Medulla oblongata (tissue), 1 donor: ENCODE measurements around the gene TPPP.

Experiments used
- DNase-seq: peaks from one replicate; pipeline ENCODE4 v3.0.0-alpha.2; 2015; ENCODE audit errors: extremely low spot score

TPPP gene

DNA sequence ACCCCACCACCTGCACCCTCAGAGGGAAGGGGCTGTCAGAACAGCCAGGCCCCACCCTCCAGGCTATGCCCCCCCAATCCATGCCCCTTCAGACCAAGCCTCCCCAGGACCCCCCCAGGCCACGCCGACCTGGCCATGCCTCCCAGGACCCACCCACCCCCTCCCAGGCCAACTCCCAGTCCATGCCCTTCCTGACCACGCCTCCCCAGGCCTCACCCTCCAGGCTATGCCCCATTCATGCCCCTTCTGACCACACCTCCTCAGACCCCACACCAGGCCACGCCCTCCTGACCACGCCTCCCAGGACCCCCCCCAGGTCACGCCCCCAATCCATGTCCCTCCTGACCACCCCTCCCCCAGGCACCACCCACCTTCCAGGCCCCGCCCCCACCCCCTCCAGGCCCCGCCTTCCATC lies 27.6 kb downstream of the TPPP start:
- no peak for DNase-seq

DNA sequence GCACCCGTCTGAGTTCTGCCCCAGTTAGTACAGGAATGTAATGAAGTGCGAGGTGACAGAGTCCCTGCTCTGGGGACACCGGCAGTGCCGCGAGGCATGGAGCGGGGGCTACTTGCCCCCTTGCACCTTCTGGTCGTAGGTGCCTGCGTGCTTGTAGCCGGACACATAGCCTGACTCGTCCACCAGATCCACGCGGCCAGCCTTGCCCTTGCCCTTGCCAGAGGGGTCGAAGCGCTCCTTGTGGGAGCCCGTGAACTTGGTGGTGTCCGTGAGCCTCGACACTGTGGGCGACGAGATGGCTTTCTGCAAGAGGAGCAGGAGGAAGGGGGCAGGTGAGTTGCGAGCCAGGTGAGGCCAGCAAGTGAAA lies 28.2 kb downstream of the TPPP start:
- DNase-seq, result no peak

DNA sequence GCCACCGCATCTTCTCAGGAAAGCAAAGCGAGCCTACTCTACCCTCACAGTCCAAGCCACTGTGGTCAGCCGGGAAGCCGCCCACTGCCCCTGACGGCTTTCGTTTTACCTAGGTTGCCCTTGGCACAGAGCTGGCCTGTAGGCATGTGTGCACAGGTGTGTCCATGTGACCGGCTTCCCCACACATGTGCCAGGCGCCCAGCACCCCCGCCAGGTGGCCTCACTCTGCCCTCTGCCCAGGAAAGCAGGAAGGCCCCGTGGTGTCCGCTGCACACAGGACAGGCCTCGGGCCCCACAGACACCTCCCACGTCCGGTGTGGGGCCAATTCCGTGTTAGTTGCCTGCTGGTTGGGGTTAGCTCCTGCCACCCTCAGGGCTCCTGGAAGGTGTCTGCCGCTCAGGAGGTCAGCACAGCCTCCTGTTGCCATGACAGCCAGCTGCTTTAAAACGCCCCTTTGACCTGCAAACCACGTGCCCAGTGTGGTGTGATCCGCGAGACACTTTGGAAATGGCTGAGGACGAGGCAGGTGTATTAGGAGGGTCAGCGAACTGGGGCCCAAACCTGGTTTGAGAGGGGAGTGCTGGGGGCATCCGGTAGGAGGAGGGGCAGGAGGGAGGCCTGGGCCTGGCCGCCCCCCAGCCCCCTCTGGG lies 28.7 kb downstream of the TPPP start:
- no peak for DNase-seq

DNA sequence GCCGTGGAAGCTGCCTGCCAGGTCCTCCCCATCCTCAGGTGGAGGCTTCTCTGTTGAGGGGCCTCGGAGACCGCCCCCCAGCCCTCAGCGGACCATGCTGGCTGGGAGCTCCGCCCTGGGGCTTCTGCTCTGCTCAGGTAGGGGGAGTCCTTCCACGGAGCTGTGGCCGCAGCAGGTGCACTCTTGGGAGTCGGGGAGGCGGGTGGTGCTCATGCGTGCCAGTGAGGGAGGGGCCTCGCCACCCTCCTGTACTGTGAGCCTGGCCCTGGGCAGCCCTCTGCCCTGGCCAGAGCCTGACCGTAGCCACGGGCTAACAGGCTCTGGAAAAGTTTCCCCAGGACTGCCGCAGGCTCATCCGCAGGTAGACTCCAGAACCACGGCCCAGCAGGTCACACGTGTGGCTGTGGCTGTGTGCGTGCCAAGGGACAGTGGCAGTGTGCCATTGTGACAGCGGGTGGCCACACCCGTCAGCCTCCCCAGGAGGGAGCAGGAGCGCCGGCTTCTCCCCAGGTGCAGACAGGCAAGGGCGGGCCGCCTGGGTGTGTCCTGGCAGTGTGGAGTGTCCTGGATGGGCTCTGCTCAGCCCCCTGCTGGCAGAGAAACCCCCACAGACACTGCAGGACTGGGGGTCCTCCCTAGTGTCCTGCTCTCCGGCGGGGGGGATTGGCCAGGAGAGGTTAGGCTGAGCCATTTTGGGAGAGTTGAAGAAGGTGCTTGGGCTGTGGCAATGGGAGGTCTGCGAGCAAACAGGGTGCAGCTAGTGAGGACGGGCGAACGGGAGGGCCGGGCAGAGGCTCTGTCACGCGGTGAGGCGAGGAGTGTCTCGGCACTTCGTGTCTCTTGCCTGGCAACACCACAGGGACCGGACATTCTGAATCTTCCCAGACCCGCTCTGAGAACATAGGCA lies 29.5 kb downstream of the TPPP start:
- DNase-seq, result no peak

DNA sequence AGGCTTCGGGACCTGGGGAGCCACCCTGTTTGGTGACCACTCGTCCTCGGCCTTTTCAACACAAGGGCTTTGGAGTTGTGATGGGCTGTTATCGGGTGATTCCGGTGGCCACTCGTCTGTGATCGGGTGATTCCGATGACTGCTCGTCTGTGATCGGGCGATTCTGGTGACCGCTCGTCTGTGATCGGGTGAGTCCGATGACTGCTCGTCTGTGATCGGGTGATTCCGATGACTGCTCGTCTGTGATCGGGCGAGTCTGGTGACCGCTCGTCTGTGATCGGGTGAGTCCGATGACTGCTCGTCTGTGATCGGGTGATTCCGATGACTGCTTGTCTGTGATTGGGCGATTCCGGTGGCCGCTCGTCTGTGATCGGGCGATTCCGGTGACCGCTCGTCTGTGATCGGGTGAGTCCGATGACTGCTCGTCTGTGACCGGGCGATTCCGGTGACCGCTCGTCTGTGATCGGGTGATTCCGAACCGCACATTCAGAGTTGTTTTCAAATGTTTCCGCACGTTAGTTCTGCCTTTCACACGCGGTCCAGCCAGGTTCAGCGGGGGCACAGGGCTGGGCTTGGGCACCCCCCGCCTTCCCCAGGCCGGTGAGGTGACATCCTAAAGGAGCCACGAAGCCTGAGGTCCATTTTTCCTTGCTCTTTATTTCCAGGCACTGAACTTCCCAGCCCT lies 30.3 kb downstream of the TPPP start:
- DNase-seq, result no peak

DNA sequence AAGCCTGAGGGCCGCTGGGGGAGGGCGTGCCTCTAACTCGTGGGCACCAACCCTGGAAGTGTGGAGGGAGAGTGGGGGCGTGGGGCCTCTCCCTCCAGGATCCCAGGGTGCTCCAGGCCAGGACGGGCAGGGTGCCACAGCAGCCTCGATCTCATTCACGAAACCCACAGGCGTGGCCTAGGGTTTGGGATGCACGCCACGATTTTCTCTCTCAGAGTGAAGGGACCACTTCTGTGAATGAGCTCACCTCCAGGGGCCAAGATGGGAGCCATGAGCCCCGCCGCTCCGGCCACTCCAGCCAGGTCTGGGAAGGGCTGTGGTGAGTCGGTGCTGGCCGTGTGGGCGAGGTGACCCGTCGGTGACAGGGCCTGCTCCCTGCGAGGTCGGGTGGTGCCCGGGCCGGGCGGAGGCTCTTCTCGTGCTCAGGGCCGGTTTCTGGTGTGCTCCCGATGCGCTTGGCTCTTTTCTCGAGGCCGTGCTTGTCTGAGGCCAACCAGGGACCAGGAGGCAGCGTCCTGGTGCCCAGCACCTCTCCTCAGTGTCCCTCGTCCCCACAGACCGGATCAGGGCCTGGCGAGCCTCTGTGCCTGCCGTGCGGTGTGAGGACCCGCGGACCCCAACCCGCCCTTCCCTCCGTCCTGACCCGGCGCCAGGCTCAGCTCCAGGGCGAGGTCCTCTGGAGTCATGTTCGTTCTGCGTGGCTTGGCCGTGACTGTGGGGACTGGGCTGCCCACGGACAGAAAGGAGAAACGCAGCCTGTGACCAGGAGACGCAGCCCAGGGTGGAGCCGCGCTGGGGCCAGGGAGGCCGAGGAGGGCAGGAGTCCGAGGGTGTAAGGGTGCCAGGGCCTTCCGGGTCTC lies 31.0 kb downstream of the TPPP start:
- DNase-seq, result no peak

DNA sequence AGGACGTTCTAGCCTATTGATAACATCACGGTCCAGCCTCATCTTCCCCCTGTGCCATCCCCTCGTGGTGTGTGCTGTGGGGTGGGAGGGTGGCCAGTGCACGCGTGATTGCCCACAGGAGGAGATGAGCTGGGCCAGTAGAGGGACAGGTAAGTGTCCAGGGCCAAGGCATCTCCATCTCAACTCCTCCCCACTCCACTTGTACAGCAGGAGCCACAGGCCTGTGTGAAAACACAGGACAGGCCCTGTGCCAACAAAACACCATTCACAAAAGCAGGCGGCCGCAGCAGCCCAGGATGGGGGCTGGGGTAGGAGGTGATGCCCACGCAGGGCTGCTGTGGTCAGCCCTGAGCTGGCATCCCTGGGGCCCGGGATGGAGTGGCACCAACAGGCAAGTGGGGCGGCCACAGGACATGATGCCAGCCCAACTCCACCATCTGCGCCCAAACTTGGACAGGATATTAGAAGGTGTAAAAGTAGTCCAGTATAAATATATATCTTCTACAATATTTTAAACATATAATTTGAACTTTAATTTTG lies 32.6 kb downstream of the TPPP start:
- DNase-seq, result no peak

DNA sequence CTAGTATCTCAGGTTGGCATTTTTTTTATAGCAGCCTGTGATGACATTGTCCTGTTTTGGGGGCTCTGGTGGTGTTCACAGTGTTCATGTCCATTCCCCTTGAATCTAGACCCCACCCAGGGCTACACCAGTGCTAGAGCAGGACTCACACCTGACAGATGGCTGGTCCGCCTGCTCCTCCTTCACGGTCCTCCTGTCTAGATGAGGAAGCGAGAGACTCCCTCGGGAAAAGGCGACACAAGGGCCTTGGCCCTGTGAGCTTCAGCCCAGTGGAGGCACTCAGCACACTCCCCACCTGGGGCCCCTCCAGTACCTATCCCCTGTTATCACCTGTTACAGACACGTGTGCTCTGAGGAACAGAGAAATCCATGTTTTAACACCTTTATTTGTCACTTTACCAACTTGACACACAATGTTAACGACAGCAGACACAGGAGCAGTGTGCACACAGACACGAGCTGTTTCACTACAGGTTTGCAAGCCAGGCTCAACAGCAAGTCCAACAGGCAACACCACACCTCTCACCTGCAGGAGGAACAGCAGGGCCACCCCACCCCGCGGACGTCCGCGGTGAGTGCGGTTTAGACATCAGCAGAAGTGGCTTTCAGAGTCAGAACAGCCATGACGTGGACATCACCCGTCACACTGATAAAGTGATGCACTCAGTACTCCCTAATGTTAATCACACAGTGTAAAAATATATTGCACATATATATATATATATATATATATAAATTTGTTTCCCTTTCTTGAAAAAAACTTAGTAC lies 33.5 kb downstream of the TPPP start:
- DNase-seq, result no peak

DNA sequence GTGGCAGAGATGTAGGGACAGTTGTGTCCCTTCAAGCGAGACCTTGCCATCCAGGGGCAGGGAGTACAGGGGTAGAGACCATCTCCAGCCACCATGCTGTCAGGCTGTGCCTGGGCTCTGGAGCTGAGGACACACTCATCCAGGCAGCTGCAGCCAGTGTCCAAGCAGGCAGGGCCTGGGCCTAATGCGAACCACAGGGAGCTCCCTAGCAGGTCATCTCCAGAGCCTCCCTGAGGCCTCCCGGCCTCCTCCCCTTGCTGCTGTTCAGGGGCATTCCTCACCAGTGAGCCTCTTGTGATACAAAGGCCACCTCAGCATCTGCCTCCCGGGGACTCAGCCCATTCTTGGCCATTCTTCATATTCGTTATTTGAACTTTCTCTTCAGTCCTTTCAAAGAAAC lies 35.0 kb downstream of the TPPP start:
- DNase-seq, result no peak

DNA sequence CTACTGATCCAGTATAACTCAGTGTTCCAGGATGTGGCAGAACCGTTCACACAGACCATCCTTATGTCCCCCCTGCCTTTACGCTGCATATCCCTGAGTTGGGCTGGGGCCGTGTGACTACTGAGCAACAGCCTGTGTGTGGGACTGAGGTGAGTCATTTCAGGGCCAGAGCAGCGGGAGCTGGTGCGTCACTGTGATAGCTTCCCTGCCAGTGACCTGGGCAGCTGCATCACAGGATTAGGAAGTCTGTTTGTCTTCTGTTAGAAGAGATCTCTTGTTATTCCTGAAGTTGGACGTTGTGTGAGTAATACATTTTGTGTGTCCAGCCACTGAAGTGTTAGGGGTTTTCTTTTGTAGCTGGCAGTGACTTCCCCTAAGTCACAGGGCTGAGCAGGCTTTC lies 35.6 kb downstream of the TPPP start:
- DNase-seq, result no peak

DNA sequence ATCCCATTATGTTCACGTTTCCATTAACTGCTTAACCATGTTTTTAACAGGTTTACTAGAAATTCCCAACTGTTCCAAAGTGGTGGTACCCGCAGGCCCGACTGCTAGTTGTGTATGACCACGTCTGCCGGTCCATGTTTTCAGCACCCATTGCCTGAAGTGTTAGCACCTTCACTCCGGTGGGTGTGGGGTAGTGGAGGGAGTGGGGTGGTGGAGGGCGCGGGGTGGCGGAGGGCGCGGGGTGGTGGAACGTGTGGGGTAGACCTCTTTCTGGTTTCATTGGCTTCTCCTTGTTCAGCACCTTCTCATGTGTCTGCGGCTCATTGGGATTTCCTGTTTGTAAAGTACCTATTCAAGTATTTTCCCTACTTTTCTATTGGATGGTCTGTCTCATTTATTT lies 37.7 kb downstream of the TPPP start:
- no peak for DNase-seq

DNA sequence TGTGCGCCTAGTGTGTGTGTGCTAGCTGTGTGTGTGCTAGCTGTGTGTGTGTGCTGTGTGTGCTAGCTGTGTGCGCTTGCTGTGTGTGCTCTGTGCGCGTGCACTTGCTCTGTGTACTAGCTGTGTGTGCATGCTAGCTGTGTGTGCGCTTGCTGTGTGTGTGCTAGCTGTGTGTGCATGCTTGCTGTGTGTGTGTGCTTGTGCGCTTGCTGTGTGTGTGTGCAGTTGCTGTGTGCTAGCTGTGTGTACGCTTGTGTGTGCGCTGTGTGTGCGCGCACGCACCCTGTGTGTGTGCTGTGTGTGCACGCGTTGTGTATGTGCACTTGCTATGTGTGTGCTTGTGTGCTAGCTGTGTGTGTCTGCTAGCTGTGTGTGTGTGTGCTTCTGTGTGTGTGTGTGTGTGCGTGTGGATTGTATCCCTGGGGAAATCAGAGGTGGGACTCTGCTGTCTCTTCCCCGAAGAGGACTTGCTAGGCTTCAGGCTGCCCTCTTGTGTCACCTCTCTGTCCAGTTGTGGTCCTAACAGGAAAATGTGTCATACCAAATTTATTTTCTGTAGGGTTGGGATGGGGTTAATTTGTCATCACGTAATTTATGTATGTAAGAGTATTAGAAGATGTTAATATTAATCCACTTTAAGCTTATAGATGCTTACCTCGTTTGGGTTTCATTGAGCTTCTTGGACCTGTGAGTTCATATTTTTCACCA lies 38.9 kb downstream of the TPPP start:
- no peak for DNase-seq

DNA sequence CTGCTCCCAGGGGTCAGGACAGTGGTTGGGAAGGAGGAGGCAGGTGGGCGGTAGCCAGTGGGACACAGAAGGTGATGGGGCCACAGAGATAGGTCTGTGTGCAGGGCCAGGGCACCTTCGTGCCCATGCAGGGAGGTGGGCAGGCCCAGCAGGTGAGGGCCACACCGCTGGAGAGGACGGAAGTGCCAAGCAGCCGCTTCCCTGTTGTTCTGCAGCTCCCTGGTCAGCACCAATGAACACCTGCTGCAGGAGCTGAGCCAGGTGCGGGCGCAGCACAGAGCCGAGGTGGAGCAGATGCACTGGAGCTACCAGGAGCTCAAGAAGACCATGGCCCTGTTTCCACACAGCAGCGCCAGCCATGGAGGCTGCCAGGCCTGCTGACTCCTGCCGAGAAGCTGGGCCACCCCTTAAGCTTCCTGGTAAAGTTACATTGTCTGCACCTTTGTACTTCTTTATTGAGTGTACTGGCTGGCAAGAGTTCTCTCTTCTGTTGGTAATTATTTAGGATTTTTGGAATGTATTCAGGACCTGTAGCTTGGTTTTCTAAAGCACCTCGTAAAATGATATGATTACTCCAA lies 40.3 kb downstream of the TPPP start:
- DNase-seq, result no peak

DNA sequence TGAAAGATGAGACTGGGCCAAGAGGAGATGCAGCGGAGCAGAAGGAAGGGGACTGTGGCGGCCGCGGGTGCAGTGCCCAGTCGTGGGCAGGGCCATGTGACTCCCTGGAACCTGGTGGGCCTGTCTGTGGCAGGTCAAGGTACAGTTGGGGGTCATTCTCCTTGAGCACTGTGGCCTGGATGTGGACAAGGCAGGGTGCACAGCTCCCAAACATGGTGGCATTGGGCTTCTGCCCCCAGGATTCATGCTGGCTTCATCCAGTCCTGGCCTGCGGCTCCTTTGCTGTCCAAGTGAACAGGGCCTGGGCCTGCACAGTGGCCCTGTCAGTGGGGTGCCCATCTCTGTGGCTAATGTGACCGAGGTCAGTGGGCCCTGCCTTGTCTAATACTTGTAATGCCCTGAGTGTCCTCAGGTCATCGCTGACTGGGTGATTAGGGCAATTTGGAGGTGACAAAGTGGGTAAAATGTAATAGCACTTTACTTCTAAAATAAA lies 41.1 kb downstream of the TPPP start:
- DNase-seq, result no peak

DNA sequence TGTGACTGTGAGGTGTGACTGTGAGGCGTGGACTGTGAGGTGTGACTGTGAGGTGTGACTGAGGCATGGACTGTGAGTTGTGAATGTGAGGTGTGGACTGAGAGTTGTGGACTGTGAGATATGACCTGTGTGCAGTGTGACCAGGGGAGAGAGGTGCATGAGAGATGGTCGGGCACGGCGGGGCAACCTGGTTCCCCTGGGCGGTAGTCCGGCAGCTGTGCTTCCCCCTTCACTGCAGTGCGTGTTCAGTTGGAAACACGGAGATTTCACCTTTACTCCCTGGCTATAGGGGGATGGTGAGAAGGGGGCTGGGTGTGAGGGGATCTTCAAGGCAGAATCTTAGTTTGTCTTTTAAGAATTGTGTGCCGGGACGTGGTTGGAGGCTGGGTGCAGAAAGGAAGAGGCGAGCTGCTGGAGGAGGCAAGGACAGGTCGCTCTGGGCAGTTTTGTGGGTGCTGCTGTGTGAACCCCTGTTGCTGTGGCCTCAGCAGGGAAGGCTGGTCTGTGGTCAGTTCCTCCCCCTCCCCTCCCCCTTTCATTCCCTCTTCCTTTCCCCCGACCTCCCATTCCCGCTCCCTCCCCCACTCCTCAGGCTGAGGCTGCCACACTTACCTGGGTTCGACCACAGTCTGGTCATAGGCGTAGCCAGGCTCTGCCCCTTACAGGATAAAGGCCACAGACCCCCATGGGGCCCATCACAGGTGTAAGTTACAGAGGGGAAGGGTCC lies 41.7 kb downstream of the TPPP start:
- DNase-seq, result no peak

DNA sequence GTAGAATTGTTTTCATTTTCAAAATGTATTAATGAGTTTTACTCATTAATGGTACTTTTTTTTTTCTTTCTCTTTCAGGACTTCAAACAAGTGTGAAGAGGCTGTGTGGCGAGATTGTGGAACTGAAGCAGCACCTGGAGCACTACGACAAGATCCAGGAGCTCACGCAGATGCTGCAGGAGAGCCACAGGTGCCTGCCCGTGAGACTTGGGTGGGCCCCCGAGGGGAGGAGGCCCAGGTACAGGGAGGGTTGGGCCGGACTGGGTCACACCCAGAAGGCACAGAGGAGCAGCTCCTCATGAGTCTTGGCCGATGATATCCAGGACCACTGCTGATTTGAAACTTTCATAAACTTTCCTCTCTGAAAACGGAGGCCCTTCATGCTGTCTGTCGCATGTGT lies 45.4 kb downstream of the TPPP start:
- no peak for DNase-seq

DNA sequence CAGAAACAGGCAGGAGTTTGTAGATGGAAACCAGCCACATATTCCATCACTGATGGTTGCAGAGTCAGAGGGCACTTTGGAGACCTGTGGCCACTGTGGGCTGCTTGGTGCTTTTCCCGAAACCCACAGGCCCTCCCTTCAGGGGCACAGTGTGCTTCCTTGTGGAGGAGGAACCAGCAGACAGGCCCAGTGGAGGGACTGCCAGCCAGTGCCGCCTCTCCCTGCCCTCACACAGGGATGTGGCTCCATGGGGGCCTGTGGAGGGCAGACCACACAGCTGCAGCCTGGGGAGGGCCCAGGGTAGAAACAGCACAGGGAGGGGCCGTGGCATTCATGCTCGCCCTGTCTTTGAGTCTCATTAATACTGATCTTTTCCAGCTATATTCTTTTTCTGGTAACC lies 45.8 kb downstream of the TPPP start:
- no peak for DNase-seq

DNA sequence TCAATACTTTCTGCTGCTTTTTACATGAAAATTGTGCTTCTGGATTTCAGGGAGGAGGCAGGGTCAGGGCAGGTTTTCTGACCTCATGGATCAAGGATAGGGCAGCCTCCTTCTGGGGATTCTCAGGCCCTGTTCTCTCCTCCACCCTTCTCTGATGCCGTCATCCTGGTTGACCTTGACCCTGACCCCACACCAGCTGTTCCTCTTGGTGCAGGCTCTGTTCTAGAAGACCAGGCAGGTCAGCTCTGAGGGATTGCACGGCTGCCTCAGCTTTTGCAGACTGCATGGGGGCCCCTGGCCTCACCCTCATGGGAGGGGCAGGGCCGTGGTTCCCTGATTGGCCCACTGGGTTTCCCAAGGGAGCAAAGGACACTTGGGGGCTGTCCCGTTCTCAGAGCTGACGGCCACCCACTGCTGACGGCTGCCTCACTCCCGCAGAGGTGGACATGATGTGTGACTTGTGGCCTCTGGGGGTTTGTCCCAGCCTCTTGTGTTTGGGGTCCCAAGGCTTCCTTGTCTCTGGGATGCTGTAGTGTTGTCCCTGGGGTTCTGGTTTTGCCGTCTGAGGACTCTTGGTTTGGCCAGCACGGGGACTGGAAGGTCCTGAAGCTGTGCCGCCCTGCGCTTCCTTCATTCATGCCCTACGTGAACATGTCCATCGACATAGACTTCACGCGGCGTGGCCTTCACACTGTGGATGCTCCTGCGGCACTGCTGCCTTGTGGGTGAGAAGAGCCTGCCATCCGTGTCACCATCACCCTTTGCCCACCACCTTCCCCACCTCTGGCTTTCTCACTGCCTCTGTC lies 46.6 kb downstream of the TPPP start:
- no peak for DNase-seq
